NOMO-1 treated with dmso at 0.1 percent for 144 hours (cell line): ENCODE measurements around the gene LILRA2.
A peak's percentile ranks its signal among the peaks of the same experiment; 100 is the strongest.
"Not testable (repeated sequence)": the region's sequence is repeated elsewhere in the genome, so short reads cannot be mapped to it uniquely, and the experiment has no call there.

ENCODE experiments used
- DNase-seq: peaks from one replicate; lab custom pipeline; 2025; ENCODE audit not compliant: unreplicated experiment; lab: John Stamatoyannopoulos, UW

Gene LILRA2

GRCh38 chr19:54573330-54573872 is at the start of gene LILRA2:
TSS of gene LILRA2 (plus strand) at chr19:54573790. CDS start at chr19:54573879, 89 bp downstream.
- peak; percentile 51 for DNase-seq

- DNase-seq, result no peak
Observed at GRCh38 chr19:54525636-54526035, 48.0 kb upstream of the LILRA2 start.

GRCh38 chr19:54526972-54527371 is 46.6 kb upstream of the LILRA2 start:
- no peak for DNase-seq

GRCh38 chr19:54530866-54531265 is 42.7 kb upstream of the LILRA2 start:
- DNase-seq, result no peak

GRCh38 chr19:54532528-54532927 is 41.1 kb upstream of the LILRA2 start:
- no peak for DNase-seq

- no peak for DNase-seq
Observed at GRCh38 chr19:54533476-54533875, 40.1 kb upstream of the LILRA2 start.

- DNase-seq, result no peak
Observed at GRCh38 chr19:54534156-54534555, 39.4 kb upstream of the LILRA2 start.

GRCh38 chr19:54535601-54536000 is 38.0 kb upstream of the LILRA2 start:
- DNase-seq, result no peak

- no peak for DNase-seq
Observed at GRCh38 chr19:54536956-54537355, 36.6 kb upstream of the LILRA2 start.

- no peak for DNase-seq
Observed at GRCh38 chr19:54541712-54542111, 31.9 kb upstream of the LILRA2 start.

- no peak for DNase-seq
Observed at GRCh38 chr19:54548806-54549205, 24.8 kb upstream of the LILRA2 start.

GRCh38 chr19:54549224-54549623 is 24.4 kb upstream of the LILRA2 start:
- no peak for DNase-seq

- DNase-seq, result no peak
Observed at GRCh38 chr19:54551293-54551692, 22.3 kb upstream of the LILRA2 start.

GRCh38 chr19:54551950-54552912 is 21.4 kb upstream of the LILRA2 start:
- no peak for DNase-seq

- no peak for DNase-seq
Observed at GRCh38 chr19:54552913-54553310, 20.7 kb upstream of the LILRA2 start.

- no peak for DNase-seq
Observed at GRCh38 chr19:54554006-54554405, 19.6 kb upstream of the LILRA2 start.

GRCh38 chr19:54554896-54555295 is 18.7 kb upstream of the LILRA2 start:
- no peak for DNase-seq

GRCh38 chr19:54556194-54556593 is 17.4 kb upstream of the LILRA2 start:
- DNase-seq, result no peak

- DNase-seq, result no peak
Observed at GRCh38 chr19:54558339-54558738, 15.3 kb upstream of the LILRA2 start.

GRCh38 chr19:54560881-54561385 is 12.7 kb upstream of the LILRA2 start:
- no peak for DNase-seq

- no peak for DNase-seq
Observed at GRCh38 chr19:54561840-54562239, 11.8 kb upstream of the LILRA2 start.

- DNase-seq, result not testable (repeated sequence)
Observed at GRCh38 chr19:54563206-54563605, 10.4 kb upstream of the LILRA2 start.
